NOMO-1 (cell line): Measurements from ENCODE around the gene SLC7A6OS.
"Not testable (repeated sequence)": the region's sequence is repeated elsewhere in the genome, so short reads cannot be mapped to it uniquely, and the experiment has no call there.

ENCODE experiments used
- DNase-seq, 2 experiments: peaks; one replicate each; lab custom pipeline; 2025; ENCODE audit not compliant: unreplicated experiment in 2 of 2; lab: John Stamatoyannopoulos, UW

The SLC7A6OS gene

GRCh38 chr16:68299571-68300453 is 10.9 kb downstream of the SLC7A6OS start:
- no peak for DNase-seq

DNA sequence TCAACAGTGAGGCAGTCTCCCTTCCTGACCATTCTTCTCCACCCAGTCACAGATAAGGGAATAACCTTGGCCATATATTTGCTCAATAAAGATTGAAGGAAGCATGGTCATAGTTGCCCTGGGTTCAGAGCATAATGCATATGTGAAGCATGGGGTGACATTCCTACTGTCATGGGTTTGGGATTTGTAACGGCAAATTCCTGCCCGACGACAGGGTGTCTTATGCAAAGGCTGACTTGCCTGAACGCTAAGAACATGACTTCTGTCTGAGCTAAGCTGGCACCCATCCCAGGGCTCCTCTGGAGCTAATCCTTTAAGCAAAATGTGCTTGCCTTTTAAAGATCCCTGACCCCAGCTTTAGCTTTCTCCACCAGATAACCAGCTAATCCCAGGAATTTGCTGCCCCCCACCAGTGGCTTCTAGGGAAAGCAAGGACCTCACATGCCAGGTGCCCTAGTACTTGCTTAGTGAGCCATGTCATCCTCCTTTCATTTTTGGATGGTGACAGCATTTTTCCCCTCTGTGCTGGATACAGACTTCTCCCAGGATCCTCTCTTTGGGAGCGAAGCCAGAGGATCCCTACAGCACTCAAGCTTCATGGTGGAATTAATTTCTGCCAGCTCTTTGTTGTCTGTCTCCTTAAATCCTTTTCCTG is 11.7 kb downstream of the SLC7A6OS start:
- DNase-seq, result no peak

DNA sequence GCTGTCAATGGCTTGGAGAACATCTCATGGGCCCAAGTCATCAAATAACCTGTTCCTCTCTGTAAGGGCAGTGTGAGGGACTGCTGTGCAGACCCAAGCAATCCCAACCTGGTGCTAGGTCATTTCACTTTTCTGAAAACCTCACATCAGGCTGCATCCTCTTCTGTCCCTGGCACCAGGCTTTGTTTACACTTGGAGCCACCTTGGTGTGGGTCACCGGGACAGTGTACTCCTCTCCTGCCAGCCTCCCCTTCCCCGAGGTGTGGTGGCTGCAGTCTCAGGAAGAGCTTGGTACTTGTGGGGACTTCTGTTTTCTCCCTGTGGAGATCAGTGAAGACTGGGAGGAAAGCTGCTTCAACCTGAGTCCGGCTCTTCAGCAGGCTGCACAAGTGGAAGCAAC is 12.4 kb downstream of the SLC7A6OS start:
- DNase-seq, result no peak

DNA sequence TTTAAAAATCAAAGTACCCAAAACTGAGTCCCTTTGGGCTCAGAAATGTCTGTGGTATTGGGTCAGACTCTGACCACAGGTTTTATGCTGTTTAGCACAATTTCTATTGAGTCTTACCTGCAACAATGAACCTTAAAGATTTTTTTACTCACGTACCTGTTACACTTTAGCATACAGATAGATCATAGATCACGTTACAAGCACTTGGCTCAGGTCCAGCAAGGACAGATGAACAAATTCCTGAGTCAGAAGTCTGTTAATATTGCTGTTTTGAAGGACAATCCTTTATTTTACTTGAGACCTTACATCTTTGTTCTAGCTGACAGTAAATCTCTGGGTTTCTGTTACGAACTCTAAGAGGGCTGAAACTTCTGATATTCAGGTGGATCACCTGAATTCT is 12.8 kb downstream of the SLC7A6OS start:
- DNase-seq, result no peak

GRCh38 chr16:68296693-68297092 is 14.1 kb downstream of the SLC7A6OS start:
- peak; percentile 35 to 43 for DNase-seq

GRCh38 chr16:68296291-68296690 is 14.5 kb downstream of the SLC7A6OS start:
- no peak for DNase-seq

- DNase-seq, result no peak
Measured at GRCh38 chr16:68292425-68292824, 18.3 kb downstream of the SLC7A6OS start.

DNA sequence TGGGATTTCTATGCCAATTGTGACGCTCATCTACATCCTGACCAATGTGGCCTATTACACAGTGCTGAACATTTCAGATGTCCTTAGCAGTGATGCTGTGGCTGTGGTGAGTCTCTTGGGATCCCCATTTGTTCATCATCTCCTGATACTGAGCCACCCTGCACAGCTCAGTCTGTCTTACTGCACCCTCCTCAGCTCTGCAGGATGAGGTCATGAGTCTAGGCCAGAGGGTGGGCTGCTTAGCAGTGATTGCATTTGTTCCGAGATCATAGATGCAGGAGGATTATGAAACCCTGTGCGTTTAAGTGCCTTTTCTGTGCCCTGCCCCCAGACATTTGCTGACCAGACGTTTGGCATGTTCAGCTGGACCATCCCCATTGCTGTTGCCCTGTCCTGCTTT is 19.5 kb downstream of the SLC7A6OS start:
- DNase-seq, result no peak

DNA sequence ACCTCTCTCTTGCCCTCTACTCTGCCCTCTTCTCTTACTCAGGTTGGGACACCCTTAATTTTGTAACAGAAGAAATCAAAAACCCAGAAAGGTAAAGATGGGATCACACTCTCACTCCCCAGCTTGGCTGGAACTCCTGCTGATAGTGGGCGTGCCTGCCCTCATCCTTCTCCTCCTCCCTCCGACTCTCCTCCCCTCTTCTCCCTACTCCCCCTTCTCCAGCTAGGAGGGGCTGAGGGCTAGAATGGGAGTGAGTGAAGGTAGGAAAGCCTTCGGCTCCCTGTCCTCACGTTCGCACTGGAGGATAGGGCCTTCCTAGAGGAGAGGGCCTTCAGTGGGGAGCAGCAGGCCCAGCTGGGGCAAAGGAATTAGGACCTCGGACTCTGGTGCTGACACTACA is 20.3 kb downstream of the SLC7A6OS start:
- DNase-seq, result no peak

DNA sequence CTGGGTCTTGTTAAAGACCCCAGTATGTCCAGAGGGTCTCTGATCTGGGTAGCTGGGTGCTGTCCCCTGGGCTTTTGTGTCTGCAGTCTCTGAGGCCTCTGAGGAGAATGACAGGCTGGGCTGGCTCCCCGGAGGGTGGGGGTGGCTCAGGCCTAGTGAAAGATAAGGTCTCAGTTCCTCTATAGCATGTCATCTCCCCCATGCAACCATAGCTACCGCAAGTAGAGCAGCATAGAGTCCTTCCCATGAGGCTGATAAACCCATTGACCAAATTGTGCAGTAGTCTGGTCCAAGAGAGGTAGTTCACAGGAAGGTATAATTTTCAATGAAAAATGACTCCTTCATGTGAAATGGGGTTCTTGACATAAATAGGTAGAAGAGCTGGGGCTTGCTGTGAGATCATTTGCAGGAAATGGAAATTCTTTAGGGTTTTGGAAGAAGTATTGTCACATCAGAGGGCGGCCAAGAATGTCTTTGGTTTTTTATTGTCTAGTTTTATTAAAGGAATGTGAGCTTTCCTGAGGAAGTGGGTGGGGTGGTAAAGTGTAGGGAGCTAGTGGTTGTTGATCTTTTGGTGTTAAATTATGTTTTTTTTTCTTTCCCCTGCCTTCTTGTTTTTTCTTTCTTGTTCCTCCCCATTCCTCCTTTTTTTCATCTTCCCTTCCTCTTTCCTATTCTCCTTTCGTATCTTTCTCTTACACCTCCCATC is 21.0 kb downstream of the SLC7A6OS start:
- DNase-seq, result peak in 1 of 2 experiments; percentile 20

GRCh38 chr16:68289202-68289601 is 21.5 kb downstream of the SLC7A6OS start:
- DNase-seq, result no peak

DNA sequence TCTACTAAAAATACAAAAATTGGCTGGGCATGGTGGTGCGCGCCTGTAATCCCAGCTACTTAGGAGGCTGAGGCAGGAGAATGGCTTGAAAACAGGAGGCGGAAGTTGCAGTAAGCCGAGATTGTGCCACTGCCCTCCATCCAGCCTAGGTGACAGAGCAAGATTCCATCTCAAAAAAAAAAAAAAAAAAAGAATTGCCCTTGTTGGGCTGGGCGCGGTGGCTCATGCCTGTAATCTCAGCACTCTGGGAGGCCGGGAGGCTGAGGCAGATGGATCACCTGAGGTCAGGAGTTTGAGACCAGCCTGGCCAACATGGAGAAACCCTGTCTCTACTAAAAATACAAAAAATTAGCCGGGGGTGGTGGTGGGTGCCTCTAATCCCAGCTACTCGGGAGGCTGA is 21.9 kb downstream of the SLC7A6OS start:
- DNase-seq, result not testable (repeated sequence)

DNA sequence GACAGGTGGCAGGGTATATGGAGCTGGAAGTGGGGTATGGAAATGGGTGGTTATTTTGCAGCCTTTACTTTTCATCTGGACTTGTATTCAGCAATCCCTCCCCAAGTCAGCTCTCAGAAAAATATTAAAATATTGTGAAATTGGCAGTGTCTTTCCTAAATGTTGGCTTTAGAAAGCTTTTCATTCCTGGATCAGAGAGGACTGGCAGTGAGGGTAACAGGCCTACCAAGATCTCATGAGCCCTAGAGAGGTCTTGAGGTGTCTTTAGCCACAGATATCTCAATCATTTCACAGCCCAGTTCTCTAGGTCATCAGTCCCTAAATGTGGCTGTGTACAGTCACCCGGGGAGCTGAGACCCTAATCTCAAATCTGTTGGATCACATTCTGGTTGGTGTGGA is 22.5 kb downstream of the SLC7A6OS start:
- no peak for DNase-seq

DNA sequence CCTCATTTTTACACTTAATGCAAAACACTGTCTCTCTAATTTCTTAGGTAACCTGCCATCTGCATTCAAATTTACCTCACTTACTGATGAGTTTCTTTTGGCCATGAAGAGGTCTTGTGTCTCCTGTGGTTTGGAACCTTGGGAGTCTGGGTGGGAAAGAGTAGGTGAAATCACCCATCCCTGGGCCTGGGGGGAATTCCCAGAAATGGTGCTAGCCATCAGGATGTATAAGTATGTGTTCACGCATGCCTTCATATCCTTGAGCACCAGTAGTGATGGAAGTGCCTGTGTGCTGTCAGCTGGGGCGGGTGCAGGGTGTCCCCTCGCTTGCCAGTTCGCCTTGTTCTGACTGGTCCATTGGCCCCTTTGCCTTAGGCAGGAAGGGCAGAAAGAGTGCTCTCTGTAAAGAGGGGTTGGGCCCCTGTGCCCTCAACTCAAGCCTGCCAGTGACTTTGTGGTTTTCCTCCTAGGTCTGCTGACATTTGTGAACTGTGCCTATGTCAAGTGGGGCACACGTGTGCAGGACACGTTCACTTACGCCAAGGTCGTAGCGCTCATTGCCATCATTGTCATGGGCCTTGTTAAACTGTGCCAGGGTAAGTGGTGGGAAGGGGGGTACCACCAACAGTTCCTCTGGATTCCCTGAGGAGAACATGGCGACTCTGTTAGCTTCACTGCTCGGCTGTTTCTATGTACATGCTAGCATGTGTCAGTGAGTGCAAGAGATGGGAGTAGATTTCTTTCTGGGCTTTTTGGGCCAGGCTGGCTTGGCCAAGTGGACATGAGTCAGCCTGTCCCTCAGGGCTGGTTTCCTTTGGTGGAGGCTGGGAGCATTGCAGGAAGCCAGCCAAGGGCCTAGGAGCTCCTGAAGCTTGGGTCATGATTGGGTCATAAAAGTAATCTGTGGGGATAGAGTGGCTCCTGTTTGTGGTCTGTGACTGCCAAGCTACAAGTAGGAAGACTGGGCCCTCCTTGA is 23.2 kb downstream of the SLC7A6OS start:
- DNase-seq, result no peak

- DNase-seq, result peak; percentile 61 to 69
Measured at GRCh38 chr16:68286153-68287074, 24.3 kb downstream of the SLC7A6OS start.

DNA sequence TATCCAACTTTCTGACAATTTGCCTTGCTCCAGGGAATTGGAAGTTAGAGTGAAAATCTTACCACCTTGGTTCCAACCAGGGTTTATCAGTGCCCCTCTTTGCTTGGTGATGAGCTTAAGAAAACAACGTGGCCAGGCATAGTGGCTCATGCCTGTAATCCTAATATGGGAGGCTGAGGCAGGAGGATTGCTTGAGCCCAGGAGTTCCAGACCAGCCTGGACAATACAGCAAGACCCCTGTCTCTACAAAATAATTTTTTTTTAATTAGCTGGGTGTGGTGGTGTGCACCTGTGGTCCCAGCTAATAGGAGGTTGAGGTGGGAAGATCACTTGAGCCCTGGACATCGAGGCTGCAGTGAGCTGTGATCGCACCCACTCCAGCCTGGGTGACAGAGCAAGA is 25.1 kb downstream of the SLC7A6OS start:
- no peak for DNase-seq

- peak; percentile 74 to 79 for DNase-seq
Measured at GRCh38 chr16:68284847-68285246, 25.9 kb downstream of the SLC7A6OS start.

- DNase-seq, result no peak
Measured at GRCh38 chr16:68283801-68284598, 26.7 kb downstream of the SLC7A6OS start.
